Keratinocyte (primary cell): Measurements from ENCODE around the gene ZNF79. TPM values are rescaled to one million over a fixed set of nuclear protein-coding genes. Genes with fewer than 3 reads are reported as not detected.
A peak's percentile ranks its signal among the peaks of the same experiment; 100 is the strongest.

Source experiments
- DNase-seq: peaks from one replicate; pipeline ENCODE4 v3.0.0-alpha.2; 2011; ENCODE audit warnings: low read depth, missing footprints, low spot score
- FAIRE-seq: peaks from 2 replicates; lab custom pipeline; 2011; peaks lifted over from hg19 to GRCh38; lab: Jason Lieb, UNC
- H2AFZ ChIP-seq: 2 replicates; pipeline ENCODE4 v1.6.0; 2012; ENCODE audit warnings: low read length, control low read depth, inconsistent platforms; ENCODE audit not compliant: control insufficient read depth
- H3K27ac ChIP-seq: 2 replicates; pipeline ENCODE4 v1.5.1; 2011; ENCODE audit warnings: low read length; ENCODE audit not compliant: control insufficient read depth, insufficient read depth
- H3K27me3 ChIP-seq: 3 replicates; pipeline ENCODE4 v1.6.0; 2011; ENCODE audit warnings: low read length; ENCODE audit not compliant: control insufficient read depth, insufficient read depth; ENCODE audit errors: extremely low read depth
- H3K36me3 ChIP-seq, 2 experiments: 2 replicates in 1 of 2; 3 replicates in 1 of 2; pipeline ENCODE4 v1.5.1; 2011; ENCODE audit warnings: low read length in 2 of 2, mild to moderate bottlenecking in 1 of 2; ENCODE audit not compliant: control insufficient read depth in 2 of 2, insufficient read depth in 2 of 2; ENCODE audit errors: extremely low read depth in 1 of 2
- H3K4me1 ChIP-seq: 3 replicates; pipeline ENCODE4 v1.5.1; 2011; ENCODE audit warnings: low read length; ENCODE audit not compliant: control insufficient read depth, insufficient read depth; ENCODE audit errors: extremely low read depth
- H3K4me2 ChIP-seq: 3 replicates; pipeline ENCODE4 v1.6.0; 2011; ENCODE audit warnings: low read depth, low read length; ENCODE audit not compliant: control insufficient read depth, insufficient read depth; ENCODE audit errors: extremely low read depth
- H3K4me3 ChIP-seq, 3 experiments: fragments of 200-600 bp in 1 of 3; sonication (generic) in 1 of 3; 2 replicates in 2 of 3; 3 replicates in 1 of 3; pipeline ENCODE4 v1.5.1; 2011 to 2016; ENCODE audit warnings: low read length in 3 of 3, mild to moderate bottlenecking in 3 of 3, control low read depth in 2 of 3, inconsistent platforms in 1 of 3, low read depth in 1 of 3, mixed read lengths in 1 of 3, mixed run types in 1 of 3, moderate library complexity in 1 of 3; ENCODE audit not compliant: control insufficient read depth in 2 of 3, insufficient read depth in 2 of 3; ENCODE audit errors: extremely low read depth in 1 of 3
- H3K79me2 ChIP-seq: 2 replicates; pipeline ENCODE4 v1.6.0; 2012; ENCODE audit warnings: low read length; ENCODE audit not compliant: control insufficient read depth, insufficient read depth
- H3K9ac ChIP-seq: 3 replicates; pipeline ENCODE4 v1.6.0; 2011; ENCODE audit warnings: low read length; ENCODE audit not compliant: control insufficient read depth, insufficient read depth; ENCODE audit errors: extremely low read depth
- H3K9me1 ChIP-seq: 3 replicates; pipeline ENCODE4 v1.6.0; 2011; ENCODE audit warnings: low read length; ENCODE audit not compliant: control insufficient read depth, insufficient read depth; ENCODE audit errors: extremely low read depth
- H3K9me3 ChIP-seq: 2 replicates; pipeline ENCODE4 v1.5.1; 2012; ENCODE audit warnings: low read depth, low read length; ENCODE audit not compliant: control insufficient read depth
- H4K20me1 ChIP-seq: 3 replicates; pipeline ENCODE4 v1.6.0; 2011; ENCODE audit warnings: low read length; ENCODE audit not compliant: control insufficient read depth, insufficient read depth; ENCODE audit errors: extremely low read depth
- EZH2 ChIP-seq: IDR thresholded peaks from one replicate; pipeline ENCODE4 v1.6.1; 2012; ENCODE audit warnings: inconsistent platforms, mild to moderate bottlenecking, low read length, moderate library complexity
- dilution Hi-C: fragments of 300-500 bp; cut with MboI; formaldehyde crosslinking; loops from one replicate; pipeline ENCODE4 v1.7.0; 2020; ENCODE audit warnings: low sequenced_read_pairs; ENCODE audit not compliant: extremely low pct_ligation_motif_present
- polyA plus RNA-seq, 5 experiments: library from polyadenylated mRNA; depleted of rRNA in 3 of 5; stranded (reverse) in 3 of 5; stranded (forward) in 1 of 5; unstranded in 1 of 5; fragments of >200 nt; gene quantifications; 1 replicate in 1 of 5; 2 replicates in 3 of 5; 3 replicates in 1 of 5; pipeline versions ENCODE4 v1.2.1 to v1.2.3, GENCODE V29; 2011 to 2012; ENCODE audit warnings: missing spikeins in 2 of 5, low read depth in 1 of 5, low replicate concordance in 1 of 5
- TF ChIP-seq, protein P1 (sequence below), 3 experiments: IDR thresholded peaks in 1 of 3; conservative IDR thresholded peaks in 1 of 3; optimal IDR thresholded peaks in 1 of 3; 2 replicates in 2 of 3; 3 replicates in 1 of 3; pipeline versions ENCODE3 to v1.5.1; 2011; ENCODE audit warnings: low read length in 3 of 3, mild to moderate bottlenecking in 3 of 3, moderate library complexity in 2 of 3, control low read depth in 1 of 3, inconsistent platforms in 1 of 3; ENCODE audit not compliant: insufficient read depth in 2 of 3; ENCODE audit errors: extremely low read depth in 1 of 3

ZNF79 gene
- polyA plus RNA-seq, 1 donor (not counting 4 experiments of a cell fraction or from before 2014, with no cell fraction given): 4.8 TPM

DNA sequence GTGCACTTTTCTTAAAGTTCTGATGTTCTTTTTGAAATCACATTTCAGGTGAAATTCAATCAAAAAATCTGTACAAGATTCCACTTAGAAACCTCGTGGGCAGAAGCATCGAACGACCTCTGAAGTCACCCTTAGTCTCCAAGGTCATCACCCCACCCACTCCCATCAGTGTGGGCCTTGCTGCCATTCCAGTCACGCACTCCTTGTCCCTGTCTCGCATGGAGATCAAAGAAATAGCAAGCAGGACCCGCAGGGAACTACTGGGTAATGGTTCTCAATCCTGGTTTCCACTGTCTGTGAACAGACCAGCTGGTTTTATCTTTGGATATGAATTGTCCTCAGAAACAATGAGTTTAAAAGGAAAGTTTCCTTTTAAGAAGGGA lies 35.3 kb upstream of the ZNF79 start:
- Histone ChIP-seq H2AFZ (no peak overlapping the region), H3K9ac (peak overlapping the region; percentile 46), H3K27ac (peak overlapping the region; percentile 71), H3K9me1 (no peaks in the 10 kb centered on the region), H4K20me1 (no peaks in the 10 kb centered on the region), H3K9me3 (no peaks in the 10 kb centered on the region), H3K4me1 (peaks cover 15% of the 10 kb centered on the region), H3K4me3 (no peak overlapping the region), H3K36me3 (no peaks in the 10 kb centered on the region), H3K79me2 (no peaks in the 10 kb centered on the region), H3K27me3 (no peaks in the 10 kb centered on the region), H3K4me2 (peak overlapping the region; percentile 66)
- FAIRE-seq (no peak), DNase-seq (no peak)
- dilution Hi-C loops: no loop called here
- TF ChIP-seq EZH2: no peak
- TF ChIP-seq, protein P1, sequence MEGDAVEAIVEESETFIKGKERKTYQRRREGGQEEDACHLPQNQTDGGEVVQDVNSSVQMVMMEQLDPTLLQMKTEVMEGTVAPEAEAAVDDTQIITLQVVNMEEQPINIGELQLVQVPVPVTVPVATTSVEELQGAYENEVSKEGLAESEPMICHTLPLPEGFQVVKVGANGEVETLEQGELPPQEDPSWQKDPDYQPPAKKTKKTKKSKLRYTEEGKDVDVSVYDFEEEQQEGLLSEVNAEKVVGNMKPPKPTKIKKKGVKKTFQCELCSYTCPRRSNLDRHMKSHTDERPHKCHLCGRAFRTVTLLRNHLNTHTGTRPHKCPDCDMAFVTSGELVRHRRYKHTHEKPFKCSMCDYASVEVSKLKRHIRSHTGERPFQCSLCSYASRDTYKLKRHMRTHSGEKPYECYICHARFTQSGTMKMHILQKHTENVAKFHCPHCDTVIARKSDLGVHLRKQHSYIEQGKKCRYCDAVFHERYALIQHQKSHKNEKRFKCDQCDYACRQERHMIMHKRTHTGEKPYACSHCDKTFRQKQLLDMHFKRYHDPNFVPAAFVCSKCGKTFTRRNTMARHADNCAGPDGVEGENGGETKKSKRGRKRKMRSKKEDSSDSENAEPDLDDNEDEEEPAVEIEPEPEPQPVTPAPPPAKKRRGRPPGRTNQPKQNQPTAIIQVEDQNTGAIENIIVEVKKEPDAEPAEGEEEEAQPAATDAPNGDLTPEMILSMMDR (optimal IDR thresholded peaks at IDR 0.05 in 1 of 3, IDR thresholded peaks at IDR 0.05 in 1 of 3, conservative IDR thresholded peaks at IDR 0.05 in 1 of 3; ENCODE audit: extremely low read depth in 1 of 3, insufficient read depth in 2 of 3, low read length in 3 of 3): no peak

DNA sequence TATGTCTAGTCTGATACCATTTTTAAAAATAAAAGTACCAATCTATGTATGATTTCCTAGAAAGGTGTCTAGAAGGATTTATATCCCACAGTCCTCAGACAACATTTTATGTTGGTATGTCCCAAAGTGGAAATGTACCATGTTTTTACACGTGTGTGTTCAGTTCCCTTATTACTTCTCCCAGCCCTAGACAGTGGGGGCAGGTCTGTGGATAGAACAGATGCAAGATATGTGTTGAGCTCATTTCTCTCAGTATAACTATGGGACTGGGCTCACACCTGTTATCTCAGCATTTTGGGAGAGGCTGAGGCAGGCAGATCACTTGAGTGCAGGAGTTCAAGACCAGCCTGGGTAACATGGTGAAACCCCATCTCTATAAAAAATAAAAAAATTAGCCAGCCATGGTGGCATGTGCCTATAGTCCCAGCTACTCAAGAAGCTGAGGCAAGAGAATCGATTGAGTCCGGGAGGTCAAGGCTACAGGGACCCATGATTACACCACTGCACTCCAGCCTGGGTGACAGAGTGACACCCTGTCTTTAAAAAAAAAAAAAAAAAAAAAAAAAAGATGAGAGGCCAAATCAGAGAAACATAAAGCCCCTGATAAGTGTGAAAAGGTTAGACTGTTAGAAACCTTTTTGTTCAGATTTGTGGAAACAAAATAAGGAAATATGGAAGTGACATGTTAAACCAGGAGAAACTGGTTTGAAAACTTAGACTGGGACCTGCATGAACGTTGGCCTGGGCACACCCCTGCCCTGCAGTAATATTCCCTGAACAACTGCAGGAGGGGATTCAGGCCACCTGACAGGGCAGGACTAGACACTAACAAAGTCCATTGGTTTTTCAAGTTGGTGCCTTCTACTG lies 34.6 kb upstream of the ZNF79 start:
- DNase-seq (no peak), FAIRE-seq (no peak)
- Histone ChIP-seq H4K20me1 (no peaks in the 10 kb centered on the region), H3K9me1 (no peaks in the 10 kb centered on the region), H3K4me3 (no peak overlapping the region), H3K4me2 (no peak overlapping the region), H3K27ac (peak overlapping the region; percentile 71), H3K4me1 (peaks cover 15% of the 10 kb centered on the region), H3K27me3 (no peaks in the 10 kb centered on the region), H3K79me2 (no peaks in the 10 kb centered on the region), H3K9me3 (no peaks in the 10 kb centered on the region), H2AFZ (no peak overlapping the region), H3K36me3 (no peaks in the 10 kb centered on the region), H3K9ac (no peak overlapping the region)
- TF ChIP-seq EZH2: no peak
- TF ChIP-seq, protein P1 (optimal IDR thresholded peaks at IDR 0.05 in 1 of 3, IDR thresholded peaks at IDR 0.05 in 1 of 3, conservative IDR thresholded peaks at IDR 0.05 in 1 of 3; ENCODE audit: extremely low read depth in 1 of 3, insufficient read depth in 2 of 3, low read length in 3 of 3): no peak
- dilution Hi-C loops: loop anchor here (10.0 kb wide), 1 partner anchor 55 kb away; no protein-coding TSS in a partner anchor
